Mesodermal cell (in vitro differentiated cells): ENCODE data around the gene ITSN1.

ENCODE experiments used
- H3K27ac ChIP-seq: 2 replicates; pipeline ENCODE4 v1.7.0; 2013; ENCODE audit warnings: mild to moderate bottlenecking, low read depth, low read length, moderate library complexity; ENCODE audit not compliant: severe bottlenecking
- H3K36me3 ChIP-seq: 2 replicates; pipeline ENCODE4 v1.7.1; 2013; ENCODE audit warnings: mild to moderate bottlenecking, low read length, moderate library complexity; ENCODE audit not compliant: control insufficient read depth, insufficient read depth
- H3K4me1 ChIP-seq: one replicate; pipeline ENCODE4 v1.7.1; 2013; ENCODE audit warnings: mild to moderate bottlenecking, low read length; ENCODE audit not compliant: insufficient read depth, control insufficient read depth, poor library complexity, severe bottlenecking
- H3K4me3 ChIP-seq: 2 replicates; pipeline ENCODE4 v1.7.0; 2013; ENCODE audit warnings: low read length, control low read depth, mild to moderate bottlenecking; ENCODE audit not compliant: insufficient read depth, poor library complexity, severe bottlenecking; ENCODE audit errors: extremely low read depth
- H3K9me3 ChIP-seq: 2 replicates; pipeline ENCODE4 v1.7.1; 2013; ENCODE audit warnings: mild to moderate bottlenecking, low read length, moderate library complexity; ENCODE audit not compliant: control insufficient read depth
- WGBS, 2 experiments: methylation state at CpG; one replicate each; pipeline ENCODE4 v1.1.5; 2013; ENCODE audit warnings: missing lambda C conversion rate in 2 of 2; ENCODE audit not compliant: insufficient coverage in 2 of 2; 5-methylcytosine and 5-hydroxymethylcytosine counted together

Gene ITSN1

DNA sequence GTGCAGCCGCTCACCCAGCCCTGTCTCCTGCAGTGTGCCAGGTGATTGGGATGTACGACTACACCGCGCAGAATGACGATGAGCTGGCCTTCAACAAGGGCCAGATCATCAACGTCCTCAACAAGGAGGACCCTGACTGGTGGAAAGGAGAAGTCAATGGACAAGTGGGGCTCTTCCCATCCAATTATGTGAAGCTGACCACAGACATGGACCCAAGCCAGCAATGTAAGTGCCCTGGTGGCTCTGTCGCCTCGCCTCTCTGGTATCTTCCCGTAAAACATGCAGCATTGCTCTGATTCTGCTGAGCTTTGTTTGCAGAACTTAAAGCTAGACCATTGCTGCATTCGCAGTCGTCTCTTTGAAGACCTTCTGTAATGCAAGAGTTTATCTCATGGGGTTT lies 194.1 kb downstream of the ITSN1 start:
- peaks cover 88% of the 10 kb centered on the region for H3K36me3 ChIP-seq
- no peaks in the 10 kb centered on the region for H3K4me1 ChIP-seq
- H3K27ac ChIP-seq = no peak overlapping the region
- no peaks in the 10 kb centered on the region for H3K9me3 ChIP-seq
- no peak overlapping the region for H3K4me3 ChIP-seq
- 97% methylated on average over 9 to 11 of the region's 11 CpGs for WGBS, 2 experiments

- 100% methylated on average over 2 to 4 of the region's 5 CpGs for WGBS, 2 experiments
- H3K36me3 ChIP-seq = peaks cover 64% of the 10 kb centered on the region
- H3K4me3 ChIP-seq = no peak overlapping the region
Measured at GRCh38 chr21:33839167-33839716, 196.9 kb downstream of the ITSN1 start.

GRCh38 chr21:33839806-33840205 lies 197.5 kb downstream of the ITSN1 start:
- H3K4me3 ChIP-seq = no peak overlapping the region
- no peaks in the 10 kb centered on the region for H3K9me3 ChIP-seq
- H3K27ac ChIP-seq = no peak overlapping the region
- H3K36me3 ChIP-seq = peaks cover 59% of the 10 kb centered on the region
- H3K4me1 ChIP-seq = no peaks in the 10 kb centered on the region
- WGBS, 2 experiments = 92 to 94% methylated on average over 5 of the region's 5 CpGs

More at GRCh38 chr21:33839167-33839716, 196.9 kb downstream of the ITSN1 start:
- H3K9me3 ChIP-seq = no peaks in the 10 kb centered on the region
- H3K4me1 ChIP-seq = no peaks in the 10 kb centered on the region
- H3K27ac ChIP-seq = no peak overlapping the region

GRCh38 chr21:33840771-33841170 lies 198.5 kb downstream of the ITSN1 start:
- Histone ChIP-seq H3K4me1 (no peaks in the 10 kb centered on the region), H3K36me3 (peaks cover 49% of the 10 kb centered on the region), H3K9me3 (no peaks in the 10 kb centered on the region), H3K4me3 (no peak overlapping the region), H3K27ac (no peak overlapping the region)
- 96 to 100% methylated on average over 1 to 4 of the region's 5 CpGs for WGBS, 2 experiments

DNA sequence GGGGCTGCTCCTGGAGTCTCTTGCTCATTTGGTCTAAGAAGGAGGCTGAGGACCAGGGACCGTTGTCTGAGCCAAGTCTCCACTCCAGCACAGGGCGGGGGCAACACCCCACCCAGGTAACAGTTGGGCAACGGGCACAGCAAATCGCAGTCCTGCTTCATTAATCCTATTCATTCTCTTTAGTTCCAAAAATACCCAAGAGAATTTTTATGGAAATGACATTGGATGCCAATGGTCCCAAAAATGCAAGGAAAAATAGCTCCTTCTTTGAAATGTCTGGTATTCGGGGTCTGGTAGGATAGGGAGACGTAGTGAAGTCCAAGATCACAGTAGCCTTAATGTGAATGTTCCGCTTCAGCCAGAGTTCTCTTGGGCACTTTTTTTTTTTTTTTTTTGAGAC lies 199.3 kb downstream of the ITSN1 start:
- H3K4me1 ChIP-seq = no peaks in the 10 kb centered on the region
- 88 to 98% methylated on average over 5 of the region's 7 CpGs for WGBS, 2 experiments
- no peak overlapping the region for H3K27ac ChIP-seq

GRCh38 chr21:33843216-33843615 lies 200.9 kb downstream of the ITSN1 start:
- no peak overlapping the region for H3K27ac ChIP-seq
- WGBS, 2 experiments = 90 to 96% methylated on average over 6 of the region's 6 CpGs
- H3K9me3 ChIP-seq = no peaks in the 10 kb centered on the region
- H3K4me3 ChIP-seq = no peak overlapping the region
- peaks cover 25% of the 10 kb centered on the region for H3K36me3 ChIP-seq
- no peaks in the 10 kb centered on the region for H3K4me1 ChIP-seq

More for the DNA sequence above, 199.3 kb downstream of the ITSN1 start:
- H3K4me3 ChIP-seq = no peak overlapping the region
- H3K36me3 ChIP-seq = peaks cover 41% of the 10 kb centered on the region
- H3K9me3 ChIP-seq = no peaks in the 10 kb centered on the region

DNA sequence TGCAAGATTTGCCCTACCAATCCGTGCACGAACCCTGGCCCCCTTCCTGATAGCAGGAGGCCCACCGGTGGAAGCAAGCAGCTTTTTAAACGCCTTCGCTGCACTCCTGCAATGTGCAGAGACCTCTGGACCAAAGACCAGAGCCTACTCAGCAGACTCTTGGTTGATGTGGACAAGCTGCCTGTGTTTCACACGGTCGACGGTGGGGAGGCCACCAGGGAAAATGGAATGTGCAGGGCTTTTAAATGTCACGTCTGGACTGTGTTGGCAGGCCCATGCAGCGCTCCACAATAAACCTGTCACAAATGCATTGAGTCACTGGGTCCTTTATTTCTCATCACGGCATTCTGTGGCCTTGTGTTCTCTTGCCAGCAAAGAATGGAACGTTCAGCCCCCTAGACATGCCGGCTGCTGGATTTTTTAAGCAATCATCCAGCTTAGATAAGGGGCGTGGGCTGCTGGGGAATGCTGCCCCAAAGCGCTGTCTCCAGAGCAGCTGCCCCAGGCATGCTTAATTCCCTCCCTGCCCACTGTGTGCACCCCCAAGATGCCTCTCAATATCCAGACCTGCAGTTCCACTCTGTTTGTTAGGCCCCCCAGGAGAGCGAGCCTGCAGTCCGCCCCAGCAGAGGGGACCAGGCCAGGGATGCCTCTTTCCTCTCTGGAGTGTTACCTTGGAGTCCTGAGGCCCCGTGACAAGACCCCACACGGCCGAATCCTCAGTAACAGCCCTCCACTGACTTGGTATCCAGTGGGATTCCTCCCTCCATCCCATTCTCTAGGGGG lies 202.0 kb downstream of the ITSN1 start:
- Histone ChIP-seq H3K4me3 (no peak overlapping the region), H3K9me3 (no peaks in the 10 kb centered on the region), H3K4me1 (no peaks in the 10 kb centered on the region), H3K36me3 (peaks cover 14% of the 10 kb centered on the region), H3K27ac (peak overlapping the region; percentile 83)
- WGBS, 2 experiments = 86 to 87% methylated on average over 19 of the region's 20 CpGs

- WGBS, 2 experiments = 91 to 92% methylated on average over 6 of the region's 6 CpGs
- H3K36me3 ChIP-seq = peaks cover 8% of the 10 kb centered on the region
- H3K9me3 ChIP-seq = no peaks in the 10 kb centered on the region
- no peaks in the 10 kb centered on the region for H3K4me1 ChIP-seq
- H3K4me3 ChIP-seq = no peak overlapping the region
- H3K27ac ChIP-seq = peak overlapping the region; percentile 83
Measured at GRCh38 chr21:33844890-33845205, 202.5 kb downstream of the ITSN1 start.

DNA sequence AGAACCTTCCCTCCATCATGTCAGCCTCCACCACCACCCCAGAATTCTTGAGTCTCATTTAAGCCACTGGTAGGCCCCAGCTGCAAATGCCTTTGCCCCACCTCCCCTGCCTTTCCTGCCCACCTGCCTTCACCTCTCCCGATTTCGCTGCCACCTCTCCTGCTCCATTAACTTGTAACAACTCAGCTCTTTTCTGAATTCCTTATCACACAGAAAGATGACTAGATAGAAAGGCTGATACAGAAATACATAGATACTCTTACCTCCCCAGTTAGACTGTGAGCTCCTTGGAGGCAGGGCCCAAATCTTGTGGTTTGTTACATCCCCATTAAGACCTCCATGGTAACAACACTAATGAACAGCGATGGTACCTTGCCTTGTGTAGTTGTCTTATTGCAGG lies 203.8 kb downstream of the ITSN1 start:
- WGBS, 2 experiments = 96 to 100% methylated on average over 3 of the region's 3 CpGs
- Histone ChIP-seq H3K9me3 (no peaks in the 10 kb centered on the region), H3K4me1 (no peaks in the 10 kb centered on the region), H3K27ac (no peak overlapping the region), H3K4me3 (no peak overlapping the region), H3K36me3 (peaks cover 4% of the 10 kb centered on the region)

DNA sequence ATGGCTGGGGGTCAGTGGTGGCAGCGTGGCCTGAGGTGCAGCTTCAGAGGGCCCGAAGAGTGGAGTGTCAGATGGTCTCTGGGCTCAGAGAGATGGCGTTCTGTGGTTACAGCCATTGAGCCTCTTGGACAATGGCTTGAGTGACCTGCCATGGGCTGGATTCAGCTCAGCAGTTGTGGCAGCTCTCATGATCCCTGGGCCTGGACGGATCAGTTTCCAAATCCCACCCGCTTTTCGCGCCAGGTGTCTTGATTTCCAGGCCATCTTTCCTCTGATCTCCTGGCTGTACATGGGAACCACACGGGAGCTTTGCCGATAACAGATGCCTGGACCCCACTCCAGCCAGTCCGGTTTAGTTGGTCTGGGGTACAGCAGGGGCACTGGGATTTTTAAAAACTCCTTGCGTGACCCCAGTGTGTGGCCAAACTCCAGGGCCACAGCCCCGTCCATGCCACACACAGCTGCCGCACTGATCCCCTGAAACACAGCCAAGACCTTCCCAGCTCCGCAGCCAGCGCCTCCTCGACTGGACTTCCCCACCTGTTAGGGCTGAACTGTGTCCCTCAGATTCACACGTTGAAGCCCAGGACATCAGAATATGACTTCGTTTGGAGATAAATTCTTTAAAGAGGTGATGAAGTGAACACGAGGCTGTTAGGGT lies 205.4 kb downstream of the ITSN1 start:
- no peak overlapping the region for H3K27ac ChIP-seq
- no peaks in the 10 kb centered on the region for H3K9me3 ChIP-seq
- peaks cover 4% of the 10 kb centered on the region for H3K36me3 ChIP-seq
- H3K4me1 ChIP-seq = no peaks in the 10 kb centered on the region
- 94 to 97% methylated on average over 16 to 19 of the region's 19 CpGs for WGBS, 2 experiments
- no peak overlapping the region for H3K4me3 ChIP-seq
